ENCODE results near the gene PCED1A.

PCED1A gene

GRCh38 chr20:2804041-2804828, 36.2 kb downstream of the PCED1A start:
- DNase-seq (ENCODE audit: low spot score), result no peak

GRCh38 chr20:2801286-2801728, 39.1 kb downstream of the PCED1A start:
- no peak for DNase-seq (ENCODE audit: low spot score)

GRCh38 chr20:2800521-2801285, 39.8 kb downstream of the PCED1A start, which contains the start of gene CPXM1:
CPXM1 (minus strand) TSS chr20:2800627; CDS start chr20:2800572, 55 bp downstream.
- peak; percentile 79 for DNase-seq (ENCODE audit: low spot score)

- DNase-seq (ENCODE audit: low spot score), result no peak
Measured at GRCh38 chr20:2799688-2800520, 40.6 kb downstream of the PCED1A start.

DNA sequence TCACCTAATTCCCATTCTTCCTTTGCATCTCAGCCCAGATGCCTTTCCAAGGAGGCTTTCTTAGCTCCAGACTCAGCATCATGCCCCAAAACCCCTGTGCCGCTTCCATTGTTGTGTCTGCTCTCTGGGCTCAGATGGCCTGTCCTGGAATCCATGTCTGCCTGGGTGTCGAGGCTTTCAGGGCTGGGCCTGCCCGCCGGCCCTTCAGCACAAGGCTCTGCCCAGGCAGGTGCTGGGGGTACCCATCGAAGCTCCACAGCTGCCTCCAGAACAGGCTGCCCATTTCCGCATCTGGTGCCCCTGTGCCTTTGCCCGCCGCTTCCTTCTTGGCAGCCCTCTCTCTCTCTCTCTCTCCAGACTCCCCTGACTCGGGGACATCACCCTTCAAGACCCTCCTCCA, 41.2 kb downstream of the PCED1A start:
- no peak for DNase-seq (ENCODE audit: low spot score)

GRCh38 chr20:2798814-2799213, 41.6 kb downstream of the PCED1A start:
- no peak for DNase-seq (ENCODE audit: low spot score)

DNA sequence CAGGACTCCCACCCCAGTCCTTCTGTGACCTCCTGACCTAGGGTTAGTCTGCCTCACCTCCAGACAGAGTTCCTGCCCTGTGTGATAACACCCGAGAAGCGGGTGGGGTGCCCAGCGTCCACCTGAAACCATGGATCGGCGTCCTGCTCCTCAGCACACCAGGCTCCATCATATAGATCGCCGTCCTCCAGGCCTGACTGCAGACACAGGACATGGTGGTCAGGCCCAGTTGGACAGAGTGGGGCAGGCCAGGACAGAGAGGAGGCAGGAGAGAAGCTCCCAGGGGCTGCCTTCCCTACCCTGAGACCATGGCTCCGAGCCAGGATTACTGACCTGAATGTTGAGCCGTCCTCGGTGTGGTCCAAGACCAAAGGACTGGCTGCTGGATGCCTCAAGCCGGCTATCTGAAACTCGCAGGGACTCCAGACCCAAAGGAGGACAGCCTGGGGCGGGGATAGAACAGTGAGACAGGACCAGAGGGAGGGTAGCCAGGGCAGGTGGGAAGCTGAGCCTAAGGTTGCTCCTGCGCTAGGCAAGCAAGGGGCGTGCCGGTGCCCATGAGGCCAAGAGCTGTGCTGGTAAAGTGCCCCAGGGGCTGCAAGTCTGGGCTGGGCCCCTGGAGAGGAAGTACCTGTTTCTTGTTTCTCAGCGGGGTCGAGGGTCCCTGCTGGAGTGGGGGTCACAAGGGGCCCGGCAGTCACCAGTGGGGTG, 42.2 kb downstream of the PCED1A start:
- DNase-seq (ENCODE audit: low spot score), result no peak

DNA sequence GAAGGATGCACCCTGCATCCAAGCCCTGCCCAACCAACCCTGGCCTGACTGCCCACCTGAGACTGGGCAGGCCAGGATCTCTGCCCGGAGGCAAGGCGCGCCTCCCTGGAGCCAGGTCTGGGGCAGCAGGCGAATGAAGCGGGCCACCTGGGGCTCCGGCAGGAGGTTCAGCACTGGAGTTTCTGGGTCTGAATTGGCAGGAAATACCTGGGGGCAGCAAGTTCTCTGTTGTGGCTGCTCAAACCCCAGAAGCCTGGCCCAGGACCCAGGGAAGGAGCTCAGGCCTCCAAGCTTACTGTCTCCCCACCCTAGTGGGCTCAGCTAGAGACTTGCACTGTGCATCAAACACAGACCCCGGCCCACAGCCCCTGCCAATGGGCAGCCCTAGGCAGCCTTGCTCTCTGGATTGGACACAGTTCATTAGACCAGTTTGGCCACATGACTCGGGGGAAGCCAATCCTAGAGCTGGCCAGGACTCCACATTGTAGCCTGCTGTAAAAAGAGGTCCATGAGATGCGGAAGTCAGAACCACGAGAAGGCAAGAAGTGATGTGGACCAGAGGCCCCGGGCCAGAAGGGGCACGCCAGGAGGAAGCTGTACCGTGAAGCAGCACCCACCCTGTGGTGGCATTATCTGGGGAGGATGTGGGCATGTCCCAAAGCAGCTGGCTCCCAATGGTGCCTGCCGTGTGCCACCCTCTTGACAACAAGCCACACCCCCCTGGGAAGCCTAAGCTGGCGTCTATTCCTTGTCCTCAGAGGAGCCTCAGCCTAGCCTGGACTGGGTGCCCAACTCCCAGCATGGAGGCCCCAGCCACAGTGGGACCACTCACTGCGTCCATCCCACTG, 43.1 kb downstream of the PCED1A start:
- DNase-seq (ENCODE audit: low spot score), result no peak

DNA sequence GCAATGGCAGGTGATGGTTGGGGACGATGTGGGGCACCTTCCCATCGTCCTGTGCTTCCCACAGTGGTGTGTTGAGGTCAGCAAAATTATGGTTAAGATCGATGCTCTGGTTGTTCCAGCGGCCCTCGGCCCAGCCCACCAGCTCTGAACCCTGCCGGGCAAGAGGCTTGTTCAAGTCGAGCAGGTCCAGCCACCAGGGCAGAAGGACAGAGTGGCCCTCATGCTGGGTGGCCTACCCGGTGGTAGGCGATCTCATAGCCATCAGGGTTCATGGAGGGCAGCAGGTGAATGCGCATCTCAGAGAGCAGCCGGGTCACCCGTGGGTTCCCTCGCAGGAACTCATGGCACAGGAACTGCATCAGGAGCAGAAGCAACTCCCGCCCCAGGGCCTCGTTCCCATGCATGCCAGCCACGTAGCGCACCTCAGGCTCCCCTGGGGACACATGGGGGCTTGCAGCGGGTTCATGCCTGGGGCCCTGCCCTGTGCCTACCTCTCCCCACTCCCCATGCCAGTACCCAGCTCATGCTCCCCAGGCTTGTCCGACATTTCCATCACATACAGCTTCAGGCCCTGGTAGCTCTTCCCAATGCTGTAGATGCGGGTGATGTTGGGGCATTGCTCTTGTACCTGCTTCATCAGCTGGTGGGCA, 44.3 kb downstream of the PCED1A start:
- DNase-seq (ENCODE audit: low spot score), result no peak

DNA sequence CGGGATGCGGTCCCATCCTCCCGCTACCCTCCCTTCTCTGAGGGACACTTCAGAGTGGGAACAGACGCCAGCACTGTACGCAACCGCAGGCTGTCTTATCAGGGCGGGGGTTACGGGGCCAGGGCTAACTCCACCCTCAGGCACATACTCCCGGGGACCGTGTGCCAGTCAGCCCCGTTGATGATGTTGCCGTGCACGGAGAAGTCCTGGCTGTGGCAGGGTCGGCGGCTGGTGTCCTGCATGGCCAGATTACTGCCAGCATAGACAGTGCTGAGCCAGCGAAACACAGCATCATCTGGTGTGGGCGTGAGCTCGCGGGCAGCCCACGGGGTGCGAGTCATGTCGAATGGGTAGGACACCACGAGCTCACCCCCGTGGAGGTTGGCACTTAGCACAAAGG, 45.0 kb downstream of the PCED1A start:
- no peak for DNase-seq (ENCODE audit: low spot score)

GRCh38 chr20:2794866-2795447, 45.5 kb downstream of the PCED1A start:
- no peak for DNase-seq (ENCODE audit: low spot score)

GRCh38 chr20:2794202-2794748, 46.2 kb downstream of the PCED1A start:
- DNase-seq (ENCODE audit: low spot score), result no peak

- no peak for DNase-seq (ENCODE audit: low spot score)
Measured at GRCh38 chr20:2793471-2793870, 47.0 kb downstream of the PCED1A start.
